ENCODE measurements around the gene NDUFS7. TPM values are rescaled to one million over a fixed set of nuclear protein-coding genes. Genes with fewer than 3 reads are reported as not detected.
A peak's percentile ranks its signal among the peaks of the same experiment; 100 is the strongest.

NDUFS7 gene
- total and polyA plus RNA-seq, 7 donors = 99.4 to 262 (median 156) TPM

DNA sequence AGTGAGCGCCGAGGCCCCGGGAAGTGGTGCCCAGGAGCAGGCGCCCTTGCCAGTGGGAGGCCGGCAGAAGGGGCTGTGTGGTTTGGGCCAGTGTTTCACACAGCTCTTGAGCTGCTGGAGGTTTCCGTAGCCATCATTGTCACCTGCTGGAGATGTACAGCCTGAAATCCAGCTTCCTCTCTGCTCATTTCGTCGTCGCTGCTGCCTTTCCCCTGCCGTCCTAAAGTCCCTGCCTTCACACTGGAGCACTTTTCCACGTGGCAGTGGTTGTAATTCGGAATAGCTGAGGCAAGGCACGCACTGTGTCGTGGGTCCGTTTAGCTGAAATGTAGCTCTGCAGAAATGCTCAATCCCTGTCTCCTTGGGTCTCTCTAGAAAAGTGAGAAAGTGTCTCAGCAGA is 36.9 kb downstream of the NDUFS7 start:
- no peaks in the 10 kb centered on the region for H3K9me3 ChIP-seq
- TF ChIP-seq POLR2AphosphoS5 (IDR thresholded peaks at IDR 0.05) (no peak), EP300 (IDR thresholded peaks at IDR 0.05) (no peak), POLR2A (IDR thresholded peaks at IDR 0.05) (no peak)
- TF ChIP-seq, protein P1, sequence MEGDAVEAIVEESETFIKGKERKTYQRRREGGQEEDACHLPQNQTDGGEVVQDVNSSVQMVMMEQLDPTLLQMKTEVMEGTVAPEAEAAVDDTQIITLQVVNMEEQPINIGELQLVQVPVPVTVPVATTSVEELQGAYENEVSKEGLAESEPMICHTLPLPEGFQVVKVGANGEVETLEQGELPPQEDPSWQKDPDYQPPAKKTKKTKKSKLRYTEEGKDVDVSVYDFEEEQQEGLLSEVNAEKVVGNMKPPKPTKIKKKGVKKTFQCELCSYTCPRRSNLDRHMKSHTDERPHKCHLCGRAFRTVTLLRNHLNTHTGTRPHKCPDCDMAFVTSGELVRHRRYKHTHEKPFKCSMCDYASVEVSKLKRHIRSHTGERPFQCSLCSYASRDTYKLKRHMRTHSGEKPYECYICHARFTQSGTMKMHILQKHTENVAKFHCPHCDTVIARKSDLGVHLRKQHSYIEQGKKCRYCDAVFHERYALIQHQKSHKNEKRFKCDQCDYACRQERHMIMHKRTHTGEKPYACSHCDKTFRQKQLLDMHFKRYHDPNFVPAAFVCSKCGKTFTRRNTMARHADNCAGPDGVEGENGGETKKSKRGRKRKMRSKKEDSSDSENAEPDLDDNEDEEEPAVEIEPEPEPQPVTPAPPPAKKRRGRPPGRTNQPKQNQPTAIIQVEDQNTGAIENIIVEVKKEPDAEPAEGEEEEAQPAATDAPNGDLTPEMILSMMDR (IDR thresholded peaks at IDR 0.05) = no peak
- peak overlapping the region in 1 of 4 donors; percentile 24 for H3K27ac ChIP-seq
- peaks cover 19 to 69% (median 49%) of the 10 kb centered on the region in 4 donors for H3K36me3 ChIP-seq
- peaks cover 0 to 55% (median 41%) of the 10 kb centered on the region in 4 donors for H3K4me1 ChIP-seq
- intact Hi-C loops (cut with DNase I) = no loop called here
- no peak for DNase-seq
- no peak overlapping the region for H3K4me3 ChIP-seq
- no peaks in the 10 kb centered on the region for H3K27me3 ChIP-seq
- 93% methylated on average over 15 of the region's 15 CpGs for WGBS, 2 donors

DNA sequence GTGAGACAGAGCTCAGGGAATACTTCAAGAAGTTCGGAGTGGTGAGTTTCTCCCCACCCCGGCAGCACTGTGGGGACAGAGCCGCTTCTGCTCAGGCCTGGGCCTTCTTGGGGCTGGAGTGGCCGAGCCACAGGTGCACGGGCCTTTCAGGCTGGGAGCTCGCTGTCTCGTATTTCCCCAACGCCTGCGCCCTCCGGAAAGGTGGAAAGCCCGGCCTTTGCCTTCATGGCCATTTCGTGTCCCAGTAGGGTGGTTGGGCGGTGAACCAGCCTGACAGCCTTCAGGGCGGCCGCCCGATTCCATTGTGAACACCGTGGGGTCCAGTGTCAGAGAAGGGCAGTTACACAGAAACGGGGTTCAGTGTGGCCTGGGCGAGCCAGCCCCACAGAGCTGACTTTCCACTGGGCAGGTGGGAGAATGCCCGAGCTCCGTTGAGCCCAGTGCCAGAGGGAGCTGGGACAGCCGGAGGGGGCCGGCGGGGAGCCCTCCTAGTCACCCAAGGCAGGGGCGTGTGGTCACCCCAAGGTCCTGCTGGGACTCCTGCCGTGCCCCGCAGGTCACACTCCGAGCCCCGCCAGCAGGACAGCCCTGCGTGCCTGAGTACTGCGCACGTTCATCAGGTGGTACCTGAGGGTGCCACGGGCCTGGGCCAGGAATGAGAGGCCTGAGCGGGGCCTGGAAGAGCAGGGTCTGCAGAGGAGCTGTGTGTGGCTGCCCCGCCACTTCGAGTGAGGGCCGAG is 37.7 kb downstream of the NDUFS7 start:
- no peaks in the 10 kb centered on the region for H3K27me3 ChIP-seq
- H3K36me3 ChIP-seq = peaks cover 19 to 77% (median 53%) of the 10 kb centered on the region in 4 donors
- DNase-seq = no peak
- TF ChIP-seq EP300 (IDR thresholded peaks at IDR 0.05) (no peak), POLR2AphosphoS5 (IDR thresholded peaks at IDR 0.05) (no peak), POLR2A (IDR thresholded peaks at IDR 0.05) (no peak)
- TF ChIP-seq, protein P1 (IDR thresholded peaks at IDR 0.05) = no peak
- peak overlapping the region in 3 of 4 donors; percentile 35 to 76 (median 73) for H3K27ac ChIP-seq
- intact Hi-C loops (cut with DNase I) = no loop called here
- 94 to 95% methylated on average over 37 of the region's 37 CpGs for WGBS, 2 donors
- H3K4me1 ChIP-seq = peaks cover 0 to 47% (median 33%) of the 10 kb centered on the region in 4 donors
- no peak overlapping the region for H3K4me3 ChIP-seq
- H3K9me3 ChIP-seq = no peaks in the 10 kb centered on the region

DNA sequence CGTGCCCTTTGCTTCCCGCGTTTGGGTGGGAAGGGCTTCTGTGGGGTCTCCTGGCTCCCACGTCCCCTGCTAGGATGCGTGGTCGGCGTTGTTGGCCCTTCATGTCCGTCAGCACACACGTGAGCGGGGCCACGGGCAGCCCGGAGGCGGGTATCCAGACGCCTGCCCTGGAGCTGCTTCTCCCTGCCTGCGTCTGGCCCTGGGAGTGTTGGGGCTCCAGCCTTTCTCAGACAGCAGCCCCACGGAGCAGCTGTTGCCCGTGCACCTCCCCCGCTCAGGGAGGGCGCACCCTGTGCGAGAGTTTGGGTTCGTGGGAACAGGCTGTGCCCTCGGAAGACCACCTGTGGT is 38.2 kb downstream of the NDUFS7 start:
- peaks cover 0 to 41% (median 28%) of the 10 kb centered on the region in 4 donors for H3K4me1 ChIP-seq
- no peaks in the 10 kb centered on the region for H3K27me3 ChIP-seq
- H3K9me3 ChIP-seq = no peaks in the 10 kb centered on the region
- TF ChIP-seq POLR2AphosphoS5 (IDR thresholded peaks at IDR 0.05) = no peak
- no peak for TF ChIP-seq EP300 (IDR thresholded peaks at IDR 0.05)
- no peak for TF ChIP-seq POLR2A (IDR thresholded peaks at IDR 0.05)
- TF ChIP-seq, protein P1 (IDR thresholded peaks at IDR 0.05) = no peak
- 90% methylated on average over 22 of the region's 22 CpGs for WGBS, 2 donors
- DNase-seq = no peak
- intact Hi-C loops (cut with DNase I) = no loop called here
- peaks cover 19 to 82% (median 53%) of the 10 kb centered on the region in 4 donors for H3K36me3 ChIP-seq
- H3K4me3 ChIP-seq = no peak overlapping the region
- peak overlapping the region in 3 of 4 donors; percentile 35 to 76 (median 73) for H3K27ac ChIP-seq

DNA sequence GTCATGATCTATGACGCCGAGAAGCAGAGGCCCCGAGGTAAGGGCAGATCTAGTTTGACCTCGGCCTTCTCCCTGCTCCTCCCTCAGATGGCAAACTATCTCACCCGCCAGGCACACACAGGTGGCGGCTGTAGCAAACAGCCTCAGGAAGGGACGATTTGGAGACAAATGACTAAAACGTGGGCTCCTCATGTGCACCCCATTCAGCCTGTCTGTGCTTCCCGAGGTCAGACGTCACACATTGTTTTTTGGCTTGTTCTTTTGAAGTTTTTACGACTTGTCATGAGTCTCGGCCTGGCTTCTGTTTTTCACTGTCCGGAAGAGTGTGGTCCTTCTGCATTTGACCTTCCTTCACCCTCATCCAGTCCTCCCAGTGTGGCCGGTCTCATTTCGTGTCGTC is 38.7 kb downstream of the NDUFS7 start:
- TF ChIP-seq POLR2A (IDR thresholded peaks at IDR 0.05) (no peak), POLR2AphosphoS5 (IDR thresholded peaks at IDR 0.05) (peak in 3 of 4 donors; percentile 26 to 69 (median 62)), EP300 (IDR thresholded peaks at IDR 0.05) (peak in 2 of 4 donors; percentile 45 to 50)
- TF ChIP-seq, protein P1 (IDR thresholded peaks at IDR 0.05) = no peak
- H3K9me3 ChIP-seq = no peaks in the 10 kb centered on the region
- H3K27ac ChIP-seq = peak overlapping the region in 3 of 4 donors; percentile 35 to 76 (median 73)
- DNase-seq = no peak
- no peaks in the 10 kb centered on the region for H3K27me3 ChIP-seq
- no peak overlapping the region for H3K4me3 ChIP-seq
- peaks cover 22 to 86% (median 55%) of the 10 kb centered on the region in 4 donors for H3K36me3 ChIP-seq
- 74 to 80% methylated on average over 16 of the region's 16 CpGs for WGBS, 2 donors
- peaks cover 0 to 37% (median 24%) of the 10 kb centered on the region in 4 donors for H3K4me1 ChIP-seq
- intact Hi-C loops (cut with DNase I) = no loop called here

Measured in sigmoid colon (tissue), 7 donors.